IMR-90 (cell line): ENCODE data around the gene KRTAP12-4. TPM values are rescaled to one million over a fixed set of nuclear protein-coding genes. Genes with fewer than 3 reads are reported as not detected.
"Not testable (repeated sequence)": the region's sequence is repeated elsewhere in the genome, so short reads cannot be mapped to it uniquely, and the experiment has no call there.

ENCODE experiments used
- ATAC-seq: fragments of 200-7000 bp; cut with Tn5 transposase; 2 replicates; pipeline ENCODE4 v1.9.1; 2020; ENCODE audit warnings: low read depth, mild to moderate bottlenecking, moderate library complexity
- BruUV-seq: library from RNA; stranded (reverse); fragments of 400-500 nt; replicated peaks from 2 replicates; lab custom pipeline; 2021; lab: Mats Ljungman, UMichigan
- CTCF ChIA-PET: fragments of 300-600 bp; formaldehyde crosslinking; extraction: SDS; loops from one replicate; lab custom pipeline; 2021; ENCODE audit warnings: antibody characterized with exemption; lab: Yijun Ruan, JAX
- POLR2A ChIA-PET: fragments of 300-600 bp; sonication (Branson Sonifier 250); formaldehyde crosslinking; loops from one replicate; lab custom pipeline; 2022; ENCODE audit warnings: antibody characterized with exemption; ENCODE audit not compliant: unreplicated experiment; lab: Charles Lee
- DNase-seq: peaks from one replicate; pipeline ENCODE4 v3.0.0; 2013
- H2AFZ ChIP-seq: replicated peaks from 2 replicates; pipeline ENCODE3; 2013; ENCODE audit warnings: low read length, mild to moderate bottlenecking; ENCODE audit not compliant: poor library complexity
- H2AK5ac ChIP-seq: 2 replicates; pipeline ENCODE4 v1.6.1; 2013; ENCODE audit warnings: low read depth, low read length, inconsistent platforms
- H2AK9ac ChIP-seq: replicated peaks from 2 replicates; pipeline ENCODE3; 2013; ENCODE audit warnings: mild to moderate bottlenecking, low read depth, low read length, moderate library complexity; ENCODE audit not compliant: poor library complexity
- H2BK120ac ChIP-seq: 2 replicates; pipeline ENCODE4 v1.6.1; 2013; ENCODE audit warnings: low read depth, low read length, inconsistent platforms
- H2BK15ac ChIP-seq: 3 replicates; pipeline ENCODE4 v1.6.1; 2013; ENCODE audit warnings: low read depth, low read length, inconsistent platforms
- H2BK20ac ChIP-seq: 2 replicates; pipeline ENCODE4 v1.6.1; 2013; ENCODE audit warnings: low read depth, mild to moderate bottlenecking, inconsistent platforms, low read length, moderate library complexity
- H2BK5ac ChIP-seq: 2 replicates; pipeline ENCODE4 v1.6.1; 2013; ENCODE audit warnings: mild to moderate bottlenecking, low read depth, low read length, inconsistent platforms; ENCODE audit not compliant: poor library complexity, severe bottlenecking
- H3K14ac ChIP-seq: replicated peaks from 2 replicates; pipeline ENCODE4 v1.6.1; 2013; ENCODE audit warnings: low read depth, low read length, inconsistent platforms
- H3K18ac ChIP-seq: 2 replicates; pipeline ENCODE4 v1.6.1; 2013; ENCODE audit warnings: low read depth, low read length, control low read depth
- H3K23ac ChIP-seq: 2 replicates; pipeline ENCODE4 v1.6.1; 2013; ENCODE audit warnings: low read depth, low read length, inconsistent platforms
- H3K27ac ChIP-seq: 2 replicates; pipeline ENCODE4 v1.5.1; 2013; ENCODE audit warnings: mild to moderate bottlenecking, control low read depth, low read length; ENCODE audit not compliant: insufficient read depth
- H3K27me3 ChIP-seq: 2 replicates; pipeline ENCODE4 v1.6.1; 2013; ENCODE audit warnings: low read length; ENCODE audit not compliant: control insufficient read depth, insufficient read depth
- H3K36me3 ChIP-seq: 2 replicates; pipeline ENCODE4 v1.6.1; 2013; ENCODE audit warnings: low read length, mixed read lengths; ENCODE audit not compliant: control insufficient read depth, insufficient read depth
- H3K4ac ChIP-seq: 2 replicates; pipeline ENCODE4 v1.6.1; 2013; ENCODE audit warnings: low read depth, low read length, inconsistent platforms
- H3K4me1 ChIP-seq: 2 replicates; pipeline ENCODE4 v1.6.1; 2013; ENCODE audit warnings: low read length, mixed read lengths; ENCODE audit not compliant: control insufficient read depth, insufficient read depth
- H3K4me2 ChIP-seq: 2 replicates; pipeline ENCODE4 v1.6.1; 2013; ENCODE audit warnings: low read depth, mild to moderate bottlenecking, control low read depth, low read length, moderate library complexity
- H3K4me3 ChIP-seq: 2 replicates; pipeline ENCODE4 v1.5.1; 2013; ENCODE audit warnings: low read depth, mild to moderate bottlenecking, control low read depth, low read length, moderate library complexity; ENCODE audit not compliant: insufficient read depth
- H3K56ac ChIP-seq: 2 replicates; pipeline ENCODE4 v1.6.1; 2013; ENCODE audit warnings: low read length, inconsistent platforms; ENCODE audit not compliant: insufficient read depth; ENCODE audit errors: extremely low read depth
- H3K79me1 ChIP-seq, 2 experiments: 2 replicates each; pipeline ENCODE4 v1.6.1; 2013; ENCODE audit warnings: low read length in 2 of 2, inconsistent platforms in 1 of 2, low read depth in 1 of 2
- H3K9ac ChIP-seq: 2 replicates; pipeline ENCODE4 v1.6.1; 2013; ENCODE audit warnings: low read depth, low read length, control low read depth
- H3K9me1 ChIP-seq: 2 replicates; pipeline ENCODE4 v1.6.1; 2013; ENCODE audit warnings: low read length, inconsistent platforms; ENCODE audit not compliant: insufficient read depth
- H3K9me3 ChIP-seq: 2 replicates; pipeline ENCODE4 v1.6.1; 2013; ENCODE audit warnings: low read length; ENCODE audit not compliant: control insufficient read depth, insufficient read depth
- H4K20me1 ChIP-seq: 2 replicates; pipeline ENCODE4 v1.6.1; 2013; ENCODE audit warnings: low read length, inconsistent platforms; ENCODE audit not compliant: insufficient read depth
- H4K5ac ChIP-seq: 2 replicates; pipeline ENCODE4 v1.6.1; 2013; ENCODE audit warnings: mild to moderate bottlenecking, low read depth, low read length, control low read depth
- H4K8ac ChIP-seq, 2 experiments: 2 replicates each; pipeline ENCODE4 v1.6.1; 2013; ENCODE audit warnings: low read depth in 2 of 2, low read length in 2 of 2, control low read depth in 1 of 2, inconsistent platforms in 1 of 2
- H4K91ac ChIP-seq: 2 replicates; pipeline ENCODE4 v1.6.1; 2013; ENCODE audit warnings: low read depth, low read length, inconsistent platforms; ENCODE audit not compliant: insufficient read depth
- WGBS, 2 experiments: methylation state at CpG; one replicate each; pipeline versions ENCODE4 v1.1.5 to v1.1.7; 2013; ENCODE audit warnings: missing lambda C conversion rate in 2 of 2; ENCODE audit not compliant: insufficient read length in 1 of 2; ENCODE audit errors: extremely low coverage in 2 of 2; 5-methylcytosine and 5-hydroxymethylcytosine counted together
- dilution Hi-C: fragments of 300-500 bp; cut with HindIII; formaldehyde crosslinking; loops from one replicate; pipeline ENCODE4 v1.14.3; 2018; ENCODE audit warnings: low sequenced_read_pairs; ENCODE audit not compliant: unreplicated experiment
- in situ Hi-C: fragments of 300-500 bp; cut with MboI; formaldehyde crosslinking; loops from 3 replicates; pipeline ENCODE4 v1.14.3; 2019; ENCODE audit warnings: low sequenced_read_pairs, inconsistent platforms, mixed read lengths
- intact Hi-C: fragments of 100-400 bp; cut with micrococcal nuclease; formaldehyde crosslinking; loops from 2 replicates; pipeline ENCODE4 v1.10.0; 2022
- polyA plus RNA-seq, 3 experiments: library from polyadenylated mRNA; depleted of rRNA; stranded (reverse); fragments of >200 nt; gene quantifications; 2 replicates each; pipeline ENCODE4 v1.2.3, GENCODE V29; 2012; ENCODE audit warnings: low replicate concordance in 1 of 3
- total RNA-seq: library from RNA; depleted of rRNA; stranded (reverse); fragments of >200 nt; gene quantifications from 2 replicates; pipeline ENCODE4 v1.2.3, GENCODE V29; 2012

Gene KRTAP12-4
- total and polyA plus RNA-seq, 2 of the 4 experiments (the other 2 are of a cell fraction): not detected

GRCh38 chr21:44610157-44610843, 44.2 kb downstream of the KRTAP12-4 start:
- H3K27ac ChIP-seq, H3K79me1 ChIP-seq, H3K4me1 ChIP-seq, H3K56ac ChIP-seq, H3K14ac ChIP-seq, BruUV-seq, H3K27me3 ChIP-seq, H2BK15ac ChIP-seq, H3K4me2 ChIP-seq, H3K36me3 ChIP-seq, in situ Hi-C loops, H3K4ac ChIP-seq, H4K8ac ChIP-seq, dilution Hi-C loops, DNase-seq, ATAC-seq, H2AK5ac ChIP-seq, H4K20me1 ChIP-seq, H3K9ac ChIP-seq, POLR2A ChIA-PET, intact Hi-C loops, H2AFZ ChIP-seq, H2BK5ac ChIP-seq, H4K91ac ChIP-seq, CTCF ChIA-PET, H3K9me1 ChIP-seq, H2AK9ac ChIP-seq, H3K4me3 ChIP-seq, H2BK120ac ChIP-seq, H3K23ac ChIP-seq, H2BK20ac ChIP-seq, H3K18ac ChIP-seq, H4K5ac ChIP-seq: not testable (repeated sequence)
- H3K9me3 ChIP-seq: peaks cover 13% of the 10 kb centered on the region
- WGBS, 2 experiments: no CpG with 5 or more reads among the region's 7 CpGs
